Natural killer cell (primary cell): ENCODE results near the gene ZFYVE27. TPM values are rescaled to one million over a fixed set of nuclear protein-coding genes. Genes with fewer than 3 reads are reported as not detected.

Experiments used
- ATAC-seq, 3 donors: fragments of 150-1000 bp in 2 of 3; fragments of 200-7000 bp in 1 of 3; cut with Tn5 transposase; 1 replicate in 1 of 3; 2 replicates in 2 of 3; pipeline ENCODE4 v1.10.0; 2021; ENCODE audit warnings: mild to moderate bottlenecking in 2 of 3, moderate library complexity in 2 of 3
- DNase-seq, 2 donors: peaks; one replicate each; pipeline versions ENCODE4 v3.0.0 to v3.0.0-alpha.2; 2013 to 2021; ENCODE audit warnings: mixed read lengths in 1 of 2
- H3K27ac ChIP-seq: one replicate; pipeline ENCODE4 v1.5.1; 2013; ENCODE audit warnings: mild to moderate bottlenecking, low read length
- H3K27me3 ChIP-seq: one replicate; pipeline ENCODE4 v1.6.1; 2013; ENCODE audit warnings: low read length; ENCODE audit not compliant: control insufficient read depth, insufficient read depth
- H3K36me3 ChIP-seq: one replicate; pipeline ENCODE4 v1.6.1; 2013; ENCODE audit warnings: low read length; ENCODE audit not compliant: control insufficient read depth, insufficient read depth
- H3K4me1 ChIP-seq: one replicate; pipeline ENCODE4 v1.6.1; 2013; ENCODE audit warnings: low read length; ENCODE audit not compliant: control insufficient read depth, insufficient read depth
- H3K4me3 ChIP-seq: one replicate; pipeline ENCODE4 v1.5.1; 2013; ENCODE audit warnings: low read length
- H3K9me3 ChIP-seq: one replicate; pipeline ENCODE4 v1.6.1; 2013; ENCODE audit warnings: low read length; ENCODE audit not compliant: control insufficient read depth, insufficient read depth
- H3K27ac Mint-ChIP-seq, 2 donors: one replicate each; pipeline ENCODE4 v1.8.0; 2022; ENCODE audit warnings: mild to moderate bottlenecking in 2 of 2, mixed read lengths in 2 of 2, moderate library complexity in 1 of 2
- H3K27me3 Mint-ChIP-seq, 2 donors: one replicate each; pipeline ENCODE4 v1.8.0; 2022; ENCODE audit warnings: low read depth in 2 of 2, mixed read lengths in 2 of 2
- H3K36me3 Mint-ChIP-seq: one replicate; pipeline ENCODE4 v1.8.0; 2022; ENCODE audit warnings: mixed read lengths
- H3K4me1 Mint-ChIP-seq, 2 donors: one replicate each; pipeline ENCODE4 v1.8.0; 2022; ENCODE audit warnings: mixed read lengths in 2 of 2
- H3K4me3 Mint-ChIP-seq: one replicate; pipeline ENCODE4 v1.8.0; 2022; ENCODE audit warnings: mild to moderate bottlenecking, moderate library complexity, mixed read lengths
- H3K9me3 Mint-ChIP-seq, 2 donors: one replicate each; pipeline ENCODE4 v1.8.0; 2022; ENCODE audit warnings: mixed read lengths in 2 of 2
- CTCF ChIP-seq: fragments of 200-600 bp; IDR thresholded peaks from one replicate; pipeline ENCODE4 v1.8.0; 2022; ENCODE audit warnings: antibody characterized with exemption
- WGBS: methylation state at CpG from one replicate; pipeline ENCODE4 v1.1.7; 2013; ENCODE audit warnings: missing lambda C conversion rate; ENCODE audit not compliant: insufficient coverage; 5-methylcytosine and 5-hydroxymethylcytosine counted together
- intact Hi-C: fragments of 100-400 bp; cut with micrococcal nuclease; formaldehyde crosslinking; loops from one replicate; pipeline ENCODE4 v1.14.2; 2022
- total RNA-seq, 4 donors: library from RNA; stranded (reverse); fragments of 120-200 nt in 1 of 4; gene quantifications; one replicate each; pipeline versions ENCODE4 v1.2.3 to v1.2.4, GENCODE V29; 2013 to 2022

Gene ZFYVE27
- total RNA-seq, 3 donors from 2014 or later (not counting 1 experiment from before 2014, with no cell fraction given), result 63.0 to 82.8 (median 76.4) TPM

DNA sequence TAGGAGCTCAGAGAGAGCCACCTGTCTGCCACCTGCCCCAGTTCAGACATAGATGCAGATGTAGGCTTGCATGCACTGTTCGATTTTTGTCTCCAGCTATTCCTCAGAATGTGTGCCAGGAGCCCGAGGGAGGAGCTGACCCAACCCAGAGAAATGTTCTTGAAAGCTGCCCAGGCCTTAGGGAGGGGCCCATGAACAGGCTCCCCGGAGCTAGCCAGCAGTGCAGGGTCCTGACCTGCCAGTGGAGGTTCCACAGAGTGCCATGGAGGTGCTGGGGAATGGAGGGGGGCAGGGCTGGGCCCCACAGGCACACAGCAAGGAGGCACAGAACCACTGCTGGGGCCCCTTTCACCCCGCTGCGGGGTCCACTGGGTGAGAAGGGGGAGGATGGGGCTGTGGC is 64.5 kb downstream of the ZFYVE27 start:
- Histone ChIP-seq H3K4me3 (no peak overlapping the region), H3K4me1 (peaks cover 10% of the 10 kb centered on the region), H3K9me3 (peaks cover 2% of the 10 kb centered on the region), H3K36me3 (no peaks in the 10 kb centered on the region), H3K27me3 (no peaks in the 10 kb centered on the region), H3K27ac (no peak overlapping the region)
- DNase-seq (no peak), ATAC-seq (no peak)
- Mint-ChIP-seq H3K36me3 (peaks cover 11% of the 10 kb centered on the region), H3K4me1 (peaks cover 19 to 21% of the 10 kb centered on the region in 2 donors), H3K27me3 (peaks cover 0 to 8% of the 10 kb centered on the region in 2 donors), H3K27ac (no peak overlapping the region), H3K9me3 (peaks cover 2 to 4% of the 10 kb centered on the region in 2 donors), H3K4me3 (no peak overlapping the region)
- WGBS, result 80% methylated on average over 5 of the region's 5 CpGs
- TF ChIP-seq CTCF, result no peak
- intact Hi-C loops, result no loop called here

DNA sequence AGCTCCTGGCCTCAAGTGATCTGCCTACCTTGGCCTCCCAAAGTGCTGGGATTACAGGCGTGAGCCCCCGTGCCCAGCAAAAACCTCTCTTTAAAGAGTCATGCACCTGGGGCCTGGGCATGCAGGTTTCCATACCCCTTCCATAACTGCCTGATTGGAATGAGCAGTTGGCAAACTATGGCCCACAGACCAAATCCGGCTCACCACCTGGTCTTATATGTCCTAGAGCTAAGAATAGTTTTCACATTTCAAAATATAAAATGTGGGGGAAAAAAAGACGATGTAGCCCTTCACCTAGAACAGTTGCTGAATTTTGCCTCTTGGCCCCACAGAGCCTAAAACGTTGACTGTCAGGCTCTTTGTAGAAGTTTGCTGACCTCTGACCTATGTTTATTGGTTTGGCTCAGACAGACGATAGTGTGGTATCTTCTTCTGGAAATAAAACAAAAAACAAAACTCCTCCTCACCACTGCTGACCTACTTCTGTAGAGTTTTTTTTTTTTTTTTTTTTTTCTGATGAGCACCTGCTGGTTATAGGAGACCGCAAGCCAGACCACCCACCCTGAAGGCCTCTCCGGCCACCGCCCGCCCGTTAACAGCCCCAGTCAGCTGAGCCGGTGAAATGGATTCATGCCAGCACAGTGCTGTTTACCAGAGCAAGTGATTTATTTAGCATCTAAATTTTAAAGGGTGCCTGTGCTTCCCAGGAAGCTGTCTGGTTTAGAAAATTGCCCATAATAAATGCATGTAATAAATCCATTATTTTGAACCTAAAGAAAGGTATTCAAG is 68.4 kb downstream of the ZFYVE27 start:
- H3K27ac Mint-ChIP-seq, result no peak overlapping the region
- ATAC-seq, result no peak
- H3K27ac ChIP-seq, result no peak overlapping the region

GRCh38 chr10:97805949-97806348 is 69.0 kb downstream of the ZFYVE27 start:
- Histone ChIP-seq H3K4me3 (no peak overlapping the region), H3K27ac (no peak overlapping the region), H3K9me3 (no peaks in the 10 kb centered on the region), H3K27me3 (no peaks in the 10 kb centered on the region), H3K36me3 (no peaks in the 10 kb centered on the region), H3K4me1 (no peaks in the 10 kb centered on the region)
- intact Hi-C loops, result no loop called here
- 88% methylated on average over 6 of the region's 6 CpGs for WGBS
- no peak for TF ChIP-seq CTCF
- no peaks in the 10 kb centered on the region for H3K4me1 Mint-ChIP-seq
- no peaks in the 10 kb centered on the region for H3K36me3 Mint-ChIP-seq
- ATAC-seq (no peak), DNase-seq (no peak)
- H3K4me3 Mint-ChIP-seq, result no peak overlapping the region
- no peak overlapping the region for H3K27ac Mint-ChIP-seq
- no peaks in the 10 kb centered on the region for H3K9me3 Mint-ChIP-seq
- peaks cover 0 to 7% of the 10 kb centered on the region in 2 donors for H3K27me3 Mint-ChIP-seq

More for the DNA sequence above, 68.4 kb downstream of the ZFYVE27 start:
- no peaks in the 10 kb centered on the region for H3K4me1 ChIP-seq
- 86% methylated on average over 11 of the region's 12 CpGs for WGBS
- no peaks in the 10 kb centered on the region for H3K36me3 ChIP-seq
- H3K9me3 Mint-ChIP-seq, result no peaks in the 10 kb centered on the region
- H3K4me3 ChIP-seq, result no peak overlapping the region
- H3K27me3 Mint-ChIP-seq, result peaks cover 0 to 5% of the 10 kb centered on the region in 2 donors
- no peak overlapping the region for H3K4me3 Mint-ChIP-seq
- no peaks in the 10 kb centered on the region for H3K4me1 Mint-ChIP-seq
- intact Hi-C loops, result no loop called here
- TF ChIP-seq CTCF, result no peak
- H3K27me3 ChIP-seq, result no peaks in the 10 kb centered on the region
- no peaks in the 10 kb centered on the region for H3K36me3 Mint-ChIP-seq
- no peak for DNase-seq
- H3K9me3 ChIP-seq, result no peaks in the 10 kb centered on the region

DNA sequence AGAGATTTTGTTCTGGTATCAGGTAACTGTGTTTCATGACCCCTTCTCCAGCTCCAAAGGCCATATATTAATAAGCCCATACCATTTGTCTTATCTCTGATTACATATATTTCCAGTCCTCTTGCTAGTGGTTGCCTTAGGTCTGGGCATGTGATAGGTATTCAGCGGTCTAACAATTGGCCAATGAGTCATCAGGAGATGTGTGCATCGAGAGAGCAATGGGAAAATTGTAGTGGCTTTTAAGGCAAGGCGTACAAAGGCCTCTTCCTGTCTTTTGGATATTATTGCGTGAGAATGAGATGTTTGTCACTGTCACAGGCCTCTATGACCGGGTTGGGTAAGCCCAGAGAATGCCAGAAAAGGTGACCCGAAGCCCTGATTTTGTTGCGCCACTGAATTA is 73.5 kb downstream of the ZFYVE27 start:
- WGBS, result 75% methylated on average over 7 of the region's 7 CpGs

More for the DNA sequence above, 73.5 kb downstream of the ZFYVE27 start:
- Mint-ChIP-seq H3K4me1 (no peaks in the 10 kb centered on the region), H3K27me3 (peaks cover 0 to 6% of the 10 kb centered on the region in 2 donors), H3K9me3 (no peaks in the 10 kb centered on the region), H3K27ac (no peak overlapping the region), H3K4me3 (no peak overlapping the region), H3K36me3 (no peaks in the 10 kb centered on the region)
- Histone ChIP-seq H3K27me3 (no peaks in the 10 kb centered on the region), H3K27ac (no peak overlapping the region), H3K4me1 (no peaks in the 10 kb centered on the region), H3K36me3 (no peaks in the 10 kb centered on the region), H3K4me3 (no peak overlapping the region), H3K9me3 (no peaks in the 10 kb centered on the region)
- ATAC-seq, result no peak
- no peak for TF ChIP-seq CTCF
- intact Hi-C loops, result no loop called here
- no peak for DNase-seq
